Effector memory CD4-positive, alpha-beta T cell (primary cell): ENCODE data around the gene RETREG1.
"Not testable (repeated sequence)": the region's sequence is repeated elsewhere in the genome, so short reads cannot be mapped to it uniquely, and the experiment has no call there.

ENCODE experiments used
- DNase-seq, 3 donors: peaks; one replicate each; pipeline ENCODE4 v3.0.0-alpha.2; 2020
- H3K27ac ChIP-seq: 2 replicates; pipeline ENCODE4 v1.7.0; 2013; ENCODE audit warnings: mild to moderate bottlenecking, low read length, moderate library complexity; ENCODE audit not compliant: insufficient read depth, poor library complexity, severe bottlenecking
- H3K27me3 ChIP-seq: replicated peaks from 2 replicates; pipeline ENCODE4 v1.7.0; 2013; ENCODE audit warnings: mild to moderate bottlenecking, low read length; ENCODE audit not compliant: insufficient read depth, control insufficient read depth, poor library complexity, severe bottlenecking
- H3K36me3 ChIP-seq: 2 replicates; pipeline ENCODE4 v1.7.0; 2013; ENCODE audit warnings: mild to moderate bottlenecking, low read length, moderate library complexity; ENCODE audit not compliant: control insufficient read depth, insufficient read depth
- H3K4me1 ChIP-seq: 2 replicates; pipeline ENCODE4 v1.7.0; 2013; ENCODE audit warnings: low read length, mild to moderate bottlenecking; ENCODE audit not compliant: control insufficient read depth, insufficient read depth, poor library complexity, severe bottlenecking
- H3K4me3 ChIP-seq: 2 replicates; pipeline ENCODE4 v1.7.0; 2013; ENCODE audit warnings: low read length, low read depth, mild to moderate bottlenecking; ENCODE audit not compliant: insufficient read depth, poor library complexity, severe bottlenecking
- H3K9me3 ChIP-seq: 2 replicates; pipeline ENCODE4 v1.7.0; 2013; ENCODE audit warnings: mild to moderate bottlenecking, low read length, moderate library complexity; ENCODE audit not compliant: control insufficient read depth

The RETREG1 gene

GRCh38 chr5:16617274-16617968, 624 bp upstream of the RETREG1 start:
- no peaks in the 10 kb centered on the region for H3K9me3 ChIP-seq
- H3K27me3 ChIP-seq: no peaks in the 10 kb centered on the region
- peaks cover 18% of the 10 kb centered on the region for H3K4me1 ChIP-seq
- H3K27ac ChIP-seq: peak overlapping the region; percentile 91
- H3K36me3 ChIP-seq: no peaks in the 10 kb centered on the region
- peak; percentile 11 to 49 (median 24) for DNase-seq
- peak overlapping the region; percentile 75 for H3K4me3 ChIP-seq

DNA sequence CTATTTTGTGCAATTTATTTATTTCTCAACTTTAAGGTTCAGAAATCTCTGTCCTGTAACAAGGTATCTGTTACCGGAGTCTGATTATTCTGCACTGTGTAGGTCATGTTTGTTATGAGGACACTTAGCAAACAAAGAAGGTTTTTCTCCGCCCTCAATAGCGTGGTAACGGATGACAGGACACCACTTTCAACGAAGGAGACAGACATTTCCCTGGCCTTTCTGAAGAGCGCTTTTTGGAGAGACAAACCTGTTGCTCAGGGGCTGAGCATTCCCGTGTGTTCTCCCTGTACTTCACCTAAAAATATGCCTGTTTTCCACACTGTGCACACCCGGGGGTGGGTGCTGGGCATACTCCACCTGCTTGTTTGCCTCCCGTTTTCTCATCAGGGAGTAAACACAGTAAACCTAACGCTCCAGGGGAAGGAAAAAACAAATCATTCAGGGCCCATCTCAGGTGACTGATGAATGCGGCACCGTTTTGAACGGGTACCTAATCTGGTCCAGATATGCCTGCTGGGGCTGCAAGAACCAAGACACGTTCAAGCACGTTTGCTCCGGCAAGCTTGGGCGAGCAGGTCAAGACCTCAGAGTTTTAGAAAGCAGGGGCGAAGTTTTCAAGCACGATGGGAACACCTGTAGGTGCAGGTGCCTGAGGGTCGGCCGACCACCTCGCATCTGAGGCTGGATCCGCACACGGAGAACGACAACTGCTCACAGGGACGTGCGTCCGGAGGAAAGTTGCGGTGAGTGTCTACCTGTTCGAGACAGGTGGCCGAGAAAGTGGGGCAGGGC, 859 bp downstream of the RETREG1 start:
- Histone ChIP-seq H3K9me3 (no peaks in the 10 kb centered on the region), H3K27ac (peak overlapping the region; percentile 62), H3K4me3 (peak overlapping the region; percentile 75), H3K4me1 (peaks cover 18% of the 10 kb centered on the region), H3K36me3 (no peaks in the 10 kb centered on the region), H3K27me3 (no peaks in the 10 kb centered on the region)
- no peak for DNase-seq

GRCh38 chr5:16612007-16612406, 4.8 kb downstream of the RETREG1 start:
- Histone ChIP-seq H3K36me3 (no peaks in the 10 kb centered on the region), H3K4me1 (peaks cover 6% of the 10 kb centered on the region), H3K27me3 (no peaks in the 10 kb centered on the region), H3K27ac (no peak overlapping the region), H3K4me3 (no peak overlapping the region), H3K9me3 (no peaks in the 10 kb centered on the region)
- no peak for DNase-seq

DNA sequence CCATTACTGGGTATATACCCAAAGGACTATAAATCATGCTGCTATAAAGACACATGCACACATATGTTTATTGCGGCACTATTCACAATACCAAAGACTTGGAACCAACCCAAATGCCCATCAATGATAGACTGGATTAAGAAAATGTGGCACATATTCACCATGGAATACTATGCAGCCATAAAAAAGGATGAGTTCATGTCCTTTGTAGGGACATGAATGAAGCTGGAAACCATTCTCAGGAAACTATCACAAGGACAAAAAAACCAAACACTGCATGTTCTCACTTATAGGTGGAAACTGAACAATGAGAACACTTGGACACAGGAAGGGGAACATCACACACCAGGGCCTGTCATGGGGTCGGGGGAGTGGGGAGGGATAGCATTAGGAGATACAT, 5.9 kb downstream of the RETREG1 start:
- DNase-seq, H3K36me3 ChIP-seq: not testable (repeated sequence)

GRCh38 chr5:16609412-16609811, 7.4 kb downstream of the RETREG1 start:
- Histone ChIP-seq H3K27ac (no peak overlapping the region), H3K4me3 (no peak overlapping the region), H3K27me3 (no peaks in the 10 kb centered on the region), H3K4me1 (no peaks in the 10 kb centered on the region), H3K36me3 (no peaks in the 10 kb centered on the region), H3K9me3 (no peaks in the 10 kb centered on the region)
- no peak for DNase-seq

More for the DNA sequence above, 5.9 kb downstream of the RETREG1 start:
- not testable (repeated sequence) for H3K4me3 ChIP-seq, H3K27me3 ChIP-seq, H3K27ac ChIP-seq, H3K9me3 ChIP-seq, H3K4me1 ChIP-seq

- DNase-seq: no peak
- Histone ChIP-seq H3K4me1 (no peaks in the 10 kb centered on the region), H3K27me3 (no peaks in the 10 kb centered on the region), H3K36me3 (no peaks in the 10 kb centered on the region), H3K4me3 (no peak overlapping the region), H3K27ac (no peak overlapping the region), H3K9me3 (no peaks in the 10 kb centered on the region)
These were observed 10.2 kb downstream of the RETREG1 start for GRCh38 chr5:16606628-16607027.

- Histone ChIP-seq H3K27me3 (no peaks in the 10 kb centered on the region), H3K4me1 (no peaks in the 10 kb centered on the region), H3K4me3 (no peak overlapping the region), H3K9me3 (no peaks in the 10 kb centered on the region), H3K36me3 (no peaks in the 10 kb centered on the region), H3K27ac (no peak overlapping the region)
- DNase-seq: no peak
These were observed 13.1 kb downstream of the RETREG1 start for GRCh38 chr5:16603701-16604100.

DNA sequence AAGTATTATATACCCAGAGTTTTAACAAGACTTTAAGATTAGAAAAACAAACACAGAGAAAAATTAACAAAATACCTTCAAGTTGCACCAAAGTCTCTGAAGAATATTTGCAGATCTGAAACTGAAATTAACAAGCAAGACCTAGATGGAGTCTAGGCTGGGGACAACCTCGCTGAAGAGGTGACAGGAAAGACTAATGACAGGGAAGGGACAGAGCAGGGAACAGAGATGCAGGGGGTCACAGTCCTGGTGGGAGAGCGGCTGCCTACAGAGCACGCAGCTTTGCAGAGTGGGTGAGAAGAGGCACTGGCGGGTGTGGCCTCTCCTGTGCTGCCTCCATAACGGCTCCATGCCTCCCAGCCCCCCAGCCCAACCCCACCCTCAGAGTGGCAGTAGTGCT, 13.5 kb downstream of the RETREG1 start:
- Histone ChIP-seq H3K4me3 (no peak overlapping the region), H3K36me3 (no peaks in the 10 kb centered on the region), H3K27me3 (no peaks in the 10 kb centered on the region), H3K4me1 (no peaks in the 10 kb centered on the region), H3K9me3 (no peaks in the 10 kb centered on the region), H3K27ac (no peak overlapping the region)
- no peak for DNase-seq

DNA sequence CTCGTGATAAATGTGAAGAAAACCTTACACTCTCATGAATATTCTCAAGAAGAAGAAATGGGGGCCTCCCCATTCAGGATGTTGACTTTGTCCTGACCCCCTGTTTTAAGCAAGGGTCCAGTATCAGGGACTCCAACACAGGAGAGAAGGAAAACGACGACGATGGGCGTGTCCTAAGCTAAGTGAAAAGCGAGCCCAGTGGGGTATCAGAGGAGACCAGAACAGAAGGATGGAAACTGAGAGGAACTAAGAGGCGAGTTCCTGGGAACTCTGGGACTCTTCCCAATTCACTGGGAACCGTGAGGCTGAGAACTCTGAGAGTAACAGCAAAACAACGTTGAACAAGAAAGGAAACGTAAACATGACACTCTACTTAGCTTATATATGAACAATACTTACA, 14.6 kb downstream of the RETREG1 start:
- no peak for DNase-seq
- no peaks in the 10 kb centered on the region for H3K4me1 ChIP-seq
- no peak overlapping the region for H3K4me3 ChIP-seq
- no peaks in the 10 kb centered on the region for H3K27me3 ChIP-seq
- H3K36me3 ChIP-seq: no peaks in the 10 kb centered on the region
- H3K9me3 ChIP-seq: no peaks in the 10 kb centered on the region
- H3K27ac ChIP-seq: no peak overlapping the region

DNA sequence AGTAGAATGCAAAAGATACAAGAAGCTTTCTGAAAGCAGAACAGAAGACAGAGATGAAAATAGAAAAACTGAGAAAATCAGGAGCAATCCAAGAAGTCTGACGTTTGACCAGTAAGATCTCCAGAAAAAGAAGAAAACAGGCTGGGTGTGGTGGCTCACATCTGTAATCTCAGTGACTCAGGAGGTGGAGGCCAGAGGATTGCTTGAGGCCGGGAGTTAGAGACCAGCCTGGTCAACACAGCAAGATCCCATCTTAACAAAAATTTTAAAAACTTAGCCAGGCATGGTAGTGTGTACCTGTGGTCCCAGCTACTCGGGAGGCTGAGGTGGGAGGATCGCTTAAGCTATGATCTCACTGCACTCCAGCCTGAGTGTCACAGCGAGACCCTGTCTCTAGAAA, 15.9 kb downstream of the RETREG1 start:
- Histone ChIP-seq H3K36me3 (no peaks in the 10 kb centered on the region), H3K27ac (no peak overlapping the region), H3K27me3 (no peaks in the 10 kb centered on the region), H3K4me1 (no peaks in the 10 kb centered on the region), H3K9me3 (no peaks in the 10 kb centered on the region), H3K4me3 (no peak overlapping the region)
- DNase-seq: no peak
